Stromal cell of bone marrow (primary cell): ENCODE measurements around the gene C1QC.

Experiments used
- DNase-seq: peaks from one replicate; pipeline ENCODE4 v3.0.0-alpha.2; 2012; ENCODE audit warnings: low read depth

C1QC gene

GRCh38 chr1:22619252-22619651 is 24.2 kb upstream of the C1QC start:
- DNase-seq: no peak

DNA sequence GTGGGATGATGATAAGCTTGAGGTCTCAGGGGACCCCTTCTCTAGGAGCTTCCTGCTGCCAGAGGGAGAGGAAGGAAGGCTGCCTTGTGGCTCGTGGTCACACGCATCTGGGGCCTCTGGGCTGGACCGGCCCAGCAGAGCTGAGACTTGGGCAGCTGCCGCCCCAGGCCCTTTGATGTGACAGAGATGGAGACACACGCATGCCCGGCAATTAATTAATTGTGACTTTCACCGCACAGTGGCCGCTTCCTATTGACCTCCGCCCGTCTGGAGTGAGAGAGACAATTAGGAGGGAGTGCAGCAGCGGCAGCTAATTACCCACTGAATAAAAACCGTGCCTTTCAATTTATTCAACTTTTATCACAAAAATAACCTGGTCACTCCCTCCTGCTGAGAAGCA is 23.6 kb upstream of the C1QC start:
- no peak for DNase-seq

- no peak for DNase-seq
These were observed 21.7 kb upstream of the C1QC start for GRCh38 chr1:22621761-22622160.

DNA sequence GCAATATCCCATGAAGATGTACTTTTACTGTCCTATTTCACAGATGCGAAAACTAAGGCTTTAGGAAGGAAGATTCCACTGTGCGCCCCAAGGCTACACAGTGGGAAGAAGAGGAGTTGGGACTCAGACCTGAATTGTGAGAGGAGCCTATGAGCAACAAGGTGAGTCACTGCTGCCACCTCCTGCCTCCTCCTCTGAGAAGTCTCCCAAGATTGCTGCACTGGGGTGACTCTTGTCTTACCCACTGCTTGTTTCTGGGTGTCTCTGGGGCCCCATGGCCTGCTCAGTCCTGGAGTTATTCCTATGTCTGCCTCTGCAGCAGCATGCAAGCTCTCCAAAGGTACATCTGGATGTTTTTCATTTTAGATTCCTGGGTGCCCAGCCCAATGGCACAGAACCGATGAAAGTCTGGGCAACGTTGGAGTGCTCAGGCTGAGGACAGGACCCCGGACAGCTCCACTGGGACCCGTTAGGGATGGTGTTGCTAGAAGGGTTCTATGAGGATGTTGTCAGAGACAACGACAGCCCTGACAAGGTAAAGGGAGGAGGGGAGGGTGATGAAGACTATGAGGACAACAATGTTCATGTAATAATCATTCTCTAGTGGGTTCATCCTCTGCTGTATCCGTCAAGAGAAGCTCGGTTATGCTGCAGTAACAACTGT is 18.0 kb upstream of the C1QC start:
- DNase-seq: no peak

DNA sequence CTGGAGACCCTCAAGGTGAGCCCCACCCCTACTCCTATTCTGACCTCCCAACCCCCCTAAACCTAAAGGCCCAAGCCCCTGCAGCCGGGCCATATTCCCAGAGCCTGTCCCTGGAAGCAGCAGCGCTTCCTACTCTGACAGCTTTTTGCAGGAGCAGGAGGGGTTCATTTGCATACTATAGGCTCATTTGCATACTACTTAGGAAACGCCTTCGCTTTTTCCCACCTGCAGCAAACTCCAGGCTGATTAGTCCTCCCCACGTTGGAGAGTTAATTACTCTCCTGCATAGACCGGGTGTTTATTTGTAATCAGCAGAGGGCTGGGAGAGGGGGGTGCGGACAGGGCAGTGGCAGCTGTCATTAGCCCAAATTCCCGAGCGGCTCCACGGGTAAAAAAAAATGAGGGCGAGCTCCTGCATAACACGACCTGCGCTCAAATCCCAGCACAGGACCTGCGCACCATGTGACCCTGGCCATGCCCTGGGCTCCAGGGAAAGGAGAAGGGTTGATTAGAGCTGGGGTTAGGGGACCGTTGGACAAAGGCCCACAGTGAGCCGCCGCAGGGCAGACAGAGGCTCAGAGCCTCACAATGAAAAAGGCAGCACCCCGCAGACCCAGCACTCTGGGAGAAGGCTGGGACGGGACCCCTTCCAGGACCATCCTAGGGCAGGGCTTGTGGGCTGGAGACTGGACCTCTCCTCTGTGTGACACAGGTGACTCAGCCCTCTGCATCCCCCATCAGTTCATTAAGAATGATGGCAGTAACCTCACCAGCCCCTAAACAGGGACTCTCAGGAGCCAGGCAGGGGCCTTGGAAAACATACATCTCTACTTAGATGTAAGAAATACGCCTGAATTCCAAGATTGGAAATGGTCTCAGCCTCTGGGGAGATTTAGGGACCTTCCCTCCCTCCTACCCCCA is 16.9 kb upstream of the C1QC start:
- DNase-seq: no peak

DNA sequence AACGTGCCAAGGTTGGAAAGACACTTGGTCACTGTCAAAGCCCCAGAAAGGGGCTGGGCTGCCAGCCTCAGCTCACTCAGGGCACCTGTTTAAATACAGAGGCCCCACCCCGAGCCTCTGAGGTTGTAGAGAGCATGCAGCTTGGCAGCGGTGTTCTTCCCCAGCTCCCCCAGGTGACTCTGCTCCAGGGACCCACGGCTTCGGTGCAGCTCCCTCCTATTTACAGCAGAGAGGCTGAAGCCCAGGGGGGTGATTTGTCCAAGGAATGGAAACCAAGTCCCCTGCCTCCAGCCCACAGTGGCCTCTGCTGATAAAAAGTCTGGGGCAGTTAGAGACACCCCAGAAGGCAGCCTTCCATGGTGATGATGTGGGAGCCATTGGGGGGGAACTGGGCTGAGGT is 16.1 kb upstream of the C1QC start:
- DNase-seq: no peak

DNA sequence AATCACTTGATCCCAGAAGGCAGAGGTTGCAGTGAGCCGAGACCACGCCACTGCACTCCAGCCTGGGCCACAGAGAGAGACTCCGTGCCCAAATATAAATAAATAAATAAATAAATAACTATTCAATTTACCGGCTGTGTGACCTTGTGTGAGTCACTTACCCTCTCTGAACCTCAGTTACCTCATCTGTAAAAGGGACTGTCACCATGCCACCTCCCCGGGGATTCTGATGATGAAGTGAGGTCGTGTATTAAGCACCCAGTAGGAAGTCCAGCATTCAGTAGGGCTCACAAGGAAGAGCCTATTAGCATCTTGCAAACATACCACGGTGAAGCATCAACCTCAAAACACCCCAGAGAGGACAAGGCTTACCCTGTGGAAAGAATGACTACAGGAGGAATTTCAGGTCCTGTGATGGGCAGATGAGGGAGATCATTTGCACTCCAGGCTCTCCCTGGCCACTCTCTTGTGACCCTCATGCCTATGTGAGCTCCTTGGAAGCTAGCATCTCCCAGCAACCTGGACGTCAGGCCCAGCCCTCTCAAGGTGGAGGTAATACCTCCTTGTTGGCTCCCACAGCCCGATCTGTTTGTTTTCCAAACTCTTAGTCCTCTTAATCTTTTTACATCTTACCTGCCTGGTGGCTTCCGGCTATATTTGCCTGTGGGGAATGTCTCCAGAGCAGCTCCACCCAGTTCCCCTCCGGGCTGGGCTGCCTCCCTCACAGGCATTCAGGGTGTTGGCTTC is 14.6 kb upstream of the C1QC start:
- no peak for DNase-seq

- no peak for DNase-seq
These were observed 13.5 kb upstream of the C1QC start for GRCh38 chr1:22629886-22630285.

- no peak for DNase-seq
These were observed 9.6 kb upstream of the C1QC start for GRCh38 chr1:22633697-22634463.

GRCh38 chr1:22635436-22635835 is 8.0 kb upstream of the C1QC start:
- no peak for DNase-seq

DNA sequence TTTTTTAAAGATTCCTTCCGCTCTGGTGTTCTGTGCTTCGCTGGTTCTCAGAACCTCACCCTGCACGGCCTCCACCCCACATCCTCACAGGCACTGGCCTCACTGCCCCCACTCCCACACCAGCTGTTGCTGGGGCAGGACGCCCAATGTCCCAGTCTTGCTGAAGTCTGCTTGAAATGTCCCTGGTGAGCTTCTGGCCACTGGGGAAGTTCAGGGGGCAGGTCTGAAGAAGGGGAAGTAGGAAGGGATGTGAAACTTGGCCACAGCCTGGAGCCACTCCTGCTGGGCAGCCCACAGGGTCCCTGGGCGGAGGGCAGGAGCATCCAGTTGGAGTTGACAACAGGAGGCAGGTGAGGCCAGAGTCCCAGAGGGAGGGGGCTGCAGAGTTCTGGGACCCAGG is 7.1 kb upstream of the C1QC start, which contains the start of gene C1QA:
TSS of gene C1QA (plus strand) at position 276 of the 400 bp plus-strand sequence. CDS start 989 bp downstream, outside the sequence.
- no peak for DNase-seq

DNA sequence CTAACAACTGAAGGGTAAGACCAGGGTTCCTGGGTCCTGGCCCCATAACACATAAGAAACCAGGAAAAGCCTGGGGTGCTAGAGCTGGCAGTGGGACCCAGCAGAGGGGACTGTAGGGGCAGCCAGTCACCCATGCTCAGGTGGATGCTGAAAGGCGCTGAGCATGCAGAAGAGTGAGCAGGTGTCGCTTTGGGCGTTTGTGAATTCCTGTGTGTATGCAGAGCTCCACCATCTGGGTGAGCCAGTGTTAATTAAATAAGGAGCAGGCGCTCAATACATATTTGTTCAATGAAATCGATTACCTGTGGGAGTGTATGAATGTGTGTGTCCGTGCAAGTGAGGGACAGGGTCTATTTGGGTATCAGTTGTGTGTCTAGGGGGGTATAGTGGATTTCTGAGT is 6.5 kb upstream of the C1QC start:
- DNase-seq: no peak

GRCh38 chr1:22637907-22638445 is 5.5 kb upstream of the C1QC start:
- no peak for DNase-seq

DNA sequence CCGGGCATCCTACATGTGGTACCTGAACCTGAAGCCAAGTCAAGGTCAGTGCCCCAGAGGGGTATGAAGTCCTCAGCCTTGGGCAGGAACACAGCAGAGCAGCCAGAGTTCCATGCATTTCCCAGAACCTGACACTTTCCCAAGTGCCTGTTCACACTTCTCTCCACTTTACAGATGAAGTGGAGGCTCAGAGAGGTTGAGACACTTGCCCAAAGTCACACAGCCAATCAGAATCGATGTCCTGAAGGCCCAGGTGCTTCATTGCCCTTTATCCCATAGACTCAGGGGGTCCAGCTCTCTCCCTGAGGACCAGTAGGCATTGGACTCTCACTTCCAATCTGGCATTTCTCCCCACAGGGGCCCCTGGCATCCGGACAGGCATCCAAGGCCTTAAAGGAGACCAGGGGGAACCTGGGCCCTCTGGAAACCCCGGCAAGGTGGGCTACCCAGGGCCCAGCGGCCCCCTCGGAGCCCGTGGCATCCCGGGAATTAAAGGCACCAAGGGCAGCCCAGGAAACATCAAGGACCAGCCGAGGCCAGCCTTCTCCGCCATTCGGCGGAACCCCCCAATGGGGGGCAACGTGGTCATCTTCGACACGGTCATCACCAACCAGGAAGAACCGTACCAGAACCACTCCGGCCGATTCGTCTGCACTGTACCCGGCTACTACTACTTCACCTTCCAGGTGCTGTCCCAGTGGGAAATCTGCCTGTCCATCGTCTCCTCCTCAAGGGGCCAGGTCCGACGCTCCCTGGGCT is 4.8 kb upstream of the C1QC start:
- DNase-seq: no peak

DNA sequence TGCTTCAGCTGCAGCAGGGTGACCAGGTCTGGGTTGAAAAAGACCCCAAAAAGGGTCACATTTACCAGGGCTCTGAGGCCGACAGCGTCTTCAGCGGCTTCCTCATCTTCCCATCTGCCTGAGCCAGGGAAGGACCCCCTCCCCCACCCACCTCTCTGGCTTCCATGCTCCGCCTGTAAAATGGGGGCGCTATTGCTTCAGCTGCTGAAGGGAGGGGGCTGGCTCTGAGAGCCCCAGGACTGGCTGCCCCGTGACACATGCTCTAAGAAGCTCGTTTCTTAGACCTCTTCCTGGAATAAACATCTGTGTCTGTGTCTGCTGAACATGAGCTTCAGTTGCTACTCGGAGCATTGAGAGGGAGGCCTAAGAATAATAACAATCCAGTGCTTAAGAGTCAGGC is 4.1 kb upstream of the C1QC start:
- peak; percentile 7 for DNase-seq

DNA sequence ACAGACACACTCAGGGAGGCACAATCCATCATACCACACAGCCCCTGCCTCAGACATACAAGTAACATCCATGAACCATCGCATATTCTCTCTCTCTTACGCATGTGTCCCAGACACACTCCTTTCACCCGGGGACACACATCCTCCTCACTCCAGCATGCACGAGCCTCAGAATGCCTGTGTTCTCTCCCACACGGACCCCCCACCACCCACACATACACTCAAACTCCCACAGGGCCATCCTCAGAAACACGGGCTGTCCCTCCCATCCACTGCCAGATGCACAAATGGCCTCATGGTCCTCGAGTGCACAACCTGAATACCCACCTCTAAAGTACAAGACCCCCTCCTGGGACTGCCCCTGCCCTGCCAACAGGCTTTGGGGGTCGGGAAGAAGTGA is 2.2 kb upstream of the C1QC start:
- DNase-seq: no peak

GRCh38 chr1:22641906-22642636 is 1.4 kb upstream of the C1QC start:
- DNase-seq: peak; percentile 13

DNA sequence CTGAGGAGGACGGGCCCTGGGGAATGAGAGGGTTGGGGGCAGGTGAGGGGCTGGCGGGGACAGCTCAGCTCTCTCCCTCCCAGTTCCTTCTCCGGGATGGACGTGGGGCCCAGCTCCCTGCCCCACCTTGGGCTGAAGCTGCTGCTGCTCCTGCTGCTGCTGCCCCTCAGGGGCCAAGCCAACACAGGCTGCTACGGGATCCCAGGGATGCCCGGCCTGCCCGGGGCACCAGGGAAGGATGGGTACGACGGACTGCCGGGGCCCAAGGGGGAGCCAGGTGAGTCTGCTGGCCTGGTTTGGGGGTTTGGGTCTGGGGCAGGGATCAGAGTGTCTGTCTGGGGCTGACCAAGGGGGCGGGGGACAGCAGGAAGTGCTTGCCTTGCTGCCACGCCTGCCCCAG is 495 bp downstream of the C1QC start:
- DNase-seq: no peak

- no peak for DNase-seq
These were observed 2.5 kb downstream of the C1QC start for GRCh38 chr1:22645931-22646330.

- no peak for DNase-seq
These were observed 3.0 kb downstream of the C1QC start for GRCh38 chr1:22646384-22646783.
